ENCODE measurements around the gene TNFRSF14. TPM values are rescaled to one million over a fixed set of nuclear protein-coding genes. Genes with fewer than 3 reads are reported as not detected.

The TNFRSF14 gene
- total RNA-seq, 4 donors from 2014 or later, result 64.9 to 105 (median 91.1) TPM

DNA sequence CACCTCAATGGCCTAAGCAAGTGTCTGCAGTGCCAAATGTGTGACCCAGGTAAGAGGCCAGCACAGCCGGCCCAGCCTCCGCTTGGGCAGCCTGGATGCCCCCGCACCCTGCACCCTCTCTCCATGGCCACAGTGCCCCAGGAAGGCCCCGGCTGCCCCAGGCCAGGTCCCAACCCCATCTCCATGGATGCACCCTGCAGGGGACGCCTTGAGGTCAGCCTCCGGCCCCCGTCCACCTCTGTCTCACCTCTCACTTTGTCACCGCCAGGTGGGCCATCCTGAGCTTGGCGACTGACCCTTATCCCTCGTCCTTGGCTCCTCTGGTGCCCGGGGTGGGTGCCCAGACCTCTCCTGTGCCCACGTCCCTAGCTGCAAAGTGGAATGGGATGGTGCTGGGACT lies 2.2 kb downstream of the TNFRSF14 start:
- DNase-seq (ENCODE audit: low spot score in 2 of 2), result no peak
- Histone ChIP-seq H3K27me3 (no peaks in the 10 kb centered on the region), H3K9me3 (no peaks in the 10 kb centered on the region), H3K27ac (no peak overlapping the region), H3K4me3 (no peak overlapping the region), H3K4me1 (peaks cover 0 to 44% (median 25%) of the 10 kb centered on the region in 4 donors), H3K36me3 (peaks cover 0 to 58% (median 3%) of the 10 kb centered on the region in 3 donors)
- no peak for TF ChIP-seq POLR2A (IDR thresholded peaks at IDR 0.05)
- TF ChIP-seq, protein P1, sequence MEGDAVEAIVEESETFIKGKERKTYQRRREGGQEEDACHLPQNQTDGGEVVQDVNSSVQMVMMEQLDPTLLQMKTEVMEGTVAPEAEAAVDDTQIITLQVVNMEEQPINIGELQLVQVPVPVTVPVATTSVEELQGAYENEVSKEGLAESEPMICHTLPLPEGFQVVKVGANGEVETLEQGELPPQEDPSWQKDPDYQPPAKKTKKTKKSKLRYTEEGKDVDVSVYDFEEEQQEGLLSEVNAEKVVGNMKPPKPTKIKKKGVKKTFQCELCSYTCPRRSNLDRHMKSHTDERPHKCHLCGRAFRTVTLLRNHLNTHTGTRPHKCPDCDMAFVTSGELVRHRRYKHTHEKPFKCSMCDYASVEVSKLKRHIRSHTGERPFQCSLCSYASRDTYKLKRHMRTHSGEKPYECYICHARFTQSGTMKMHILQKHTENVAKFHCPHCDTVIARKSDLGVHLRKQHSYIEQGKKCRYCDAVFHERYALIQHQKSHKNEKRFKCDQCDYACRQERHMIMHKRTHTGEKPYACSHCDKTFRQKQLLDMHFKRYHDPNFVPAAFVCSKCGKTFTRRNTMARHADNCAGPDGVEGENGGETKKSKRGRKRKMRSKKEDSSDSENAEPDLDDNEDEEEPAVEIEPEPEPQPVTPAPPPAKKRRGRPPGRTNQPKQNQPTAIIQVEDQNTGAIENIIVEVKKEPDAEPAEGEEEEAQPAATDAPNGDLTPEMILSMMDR (IDR thresholded peaks at IDR 0.05), result no peak
- no peak for TF ChIP-seq EP300 (IDR thresholded peaks at IDR 0.05)
- 91% methylated on average over 10 to 11 of the region's 12 CpGs for WGBS, 2 donors

DNA sequence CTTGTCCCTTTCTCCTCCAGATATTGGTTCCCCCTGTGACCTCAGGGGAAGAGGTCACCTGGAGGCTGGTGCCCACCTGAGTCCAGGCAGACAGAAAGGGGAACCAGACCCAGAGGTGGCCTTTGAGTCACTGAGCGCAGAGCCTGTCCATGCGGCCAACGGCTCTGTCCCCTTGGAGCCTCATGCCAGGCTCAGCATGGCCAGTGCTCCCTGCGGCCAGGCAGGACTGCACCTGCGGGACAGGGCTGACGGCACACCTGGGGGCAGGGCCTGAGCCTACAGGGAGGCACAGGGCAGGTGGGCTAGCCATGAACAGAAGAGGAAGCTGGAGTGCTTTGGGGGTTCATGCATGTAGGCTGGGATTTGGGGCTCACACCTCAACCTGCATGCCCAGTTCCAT lies 2.7 kb downstream of the TNFRSF14 start:
- Histone ChIP-seq H3K27me3 (no peaks in the 10 kb centered on the region), H3K36me3 (peaks cover 0 to 63% (median 3%) of the 10 kb centered on the region in 3 donors), H3K4me3 (no peak overlapping the region), H3K4me1 (peaks cover 0 to 44% (median 25%) of the 10 kb centered on the region in 4 donors), H3K9me3 (no peaks in the 10 kb centered on the region), H3K27ac (no peak overlapping the region)
- TF ChIP-seq EP300 (IDR thresholded peaks at IDR 0.05) (no peak), POLR2A (IDR thresholded peaks at IDR 0.05) (no peak)
- TF ChIP-seq, protein P1 (IDR thresholded peaks at IDR 0.05), result no peak
- no peak for DNase-seq (ENCODE audit: low spot score in 2 of 2)
- 90 to 100% methylated on average over 2 to 6 of the region's 6 CpGs for WGBS, 2 donors

DNA sequence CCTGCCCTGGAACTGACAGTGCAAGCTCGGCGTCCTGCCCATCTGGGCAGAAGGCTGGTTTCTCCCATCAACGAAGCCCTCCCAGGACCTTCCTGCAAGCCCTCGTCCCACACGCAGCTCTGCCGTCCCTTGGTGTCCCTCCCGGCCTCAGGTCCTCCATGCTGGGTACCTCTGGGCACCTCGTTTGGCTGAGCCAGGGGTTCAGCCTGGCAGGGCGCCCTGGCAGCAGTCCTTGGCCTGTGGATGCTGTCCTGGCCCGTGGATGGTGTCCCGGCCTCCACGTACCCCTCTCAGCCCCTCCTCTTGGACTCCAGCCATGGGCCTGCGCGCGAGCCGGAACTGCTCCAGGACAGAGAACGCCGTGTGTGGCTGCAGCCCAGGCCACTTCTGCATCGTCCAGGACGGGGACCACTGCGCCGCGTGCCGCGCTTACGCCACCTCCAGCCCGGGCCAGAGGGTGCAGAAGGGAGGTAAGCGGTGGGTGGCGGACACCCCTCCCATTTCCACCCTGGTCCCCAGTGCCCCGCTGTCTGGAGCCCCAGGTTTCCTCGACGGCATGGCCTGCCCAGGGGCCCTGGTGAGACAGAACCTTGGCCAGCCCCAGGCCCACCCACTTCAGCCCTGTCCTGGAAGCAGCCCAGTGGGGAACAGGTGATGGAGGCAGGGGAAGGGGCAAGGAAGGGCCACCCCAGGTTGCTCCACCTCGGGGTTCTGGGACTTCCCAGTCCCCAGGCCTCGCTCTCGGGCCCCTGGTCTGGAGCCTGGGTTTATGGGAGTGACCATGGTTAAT lies 3.5 kb downstream of the TNFRSF14 start:
- WGBS, 2 donors, result 73 to 77% methylated on average over 32 to 35 of the region's 35 CpGs
- Histone ChIP-seq H3K9me3 (no peaks in the 10 kb centered on the region), H3K4me1 (peaks cover 0 to 41% (median 23%) of the 10 kb centered on the region in 4 donors), H3K27ac (no peak overlapping the region), H3K27me3 (no peaks in the 10 kb centered on the region), H3K36me3 (peaks cover 0 to 66% (median 3%) of the 10 kb centered on the region in 3 donors), H3K4me3 (no peak overlapping the region)
- DNase-seq (ENCODE audit: low spot score in 2 of 2), result no peak
- TF ChIP-seq EP300 (IDR thresholded peaks at IDR 0.05) (no peak), POLR2A (IDR thresholded peaks at IDR 0.05) (no peak)
- TF ChIP-seq, protein P1 (IDR thresholded peaks at IDR 0.05), result no peak

DNA sequence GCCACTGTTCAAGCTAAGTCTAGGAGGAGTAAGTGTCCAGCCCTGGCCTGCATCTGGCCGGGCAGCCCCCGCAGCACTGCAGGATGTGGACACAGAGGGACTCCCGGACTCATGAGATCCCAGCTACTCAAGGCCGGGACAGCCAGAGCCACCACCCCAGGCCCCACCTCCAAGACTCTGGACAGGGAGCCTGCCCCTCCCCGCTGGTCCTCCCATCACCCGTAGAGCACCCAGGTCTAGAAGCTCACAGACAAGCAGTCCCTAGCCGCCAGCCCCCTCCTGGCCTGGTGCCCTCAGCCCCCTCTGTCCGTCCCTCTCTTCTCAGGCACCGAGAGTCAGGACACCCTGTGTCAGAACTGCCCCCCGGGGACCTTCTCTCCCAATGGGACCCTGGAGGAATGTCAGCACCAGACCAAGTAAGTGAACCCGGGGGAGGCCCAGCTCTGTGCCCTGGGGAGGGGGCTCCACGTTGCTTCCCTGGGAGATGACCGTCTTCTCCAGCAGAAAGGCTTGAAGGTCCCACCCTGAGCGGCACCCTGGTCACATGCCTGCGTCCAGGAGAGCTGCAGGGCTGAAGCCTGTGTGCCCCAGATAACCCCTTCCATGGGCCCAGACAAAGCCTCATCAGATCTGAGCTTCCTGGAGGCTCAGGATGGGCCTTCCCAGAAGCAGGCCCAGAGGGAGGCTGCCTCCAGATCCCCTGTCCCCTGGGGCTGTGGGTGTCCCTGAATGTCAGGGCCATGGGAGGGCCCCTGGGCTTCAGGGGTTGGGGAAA lies 4.3 kb downstream of the TNFRSF14 start:
- no peaks in the 10 kb centered on the region for H3K27me3 ChIP-seq
- H3K4me1 ChIP-seq, result peaks cover 0 to 33% (median 16%) of the 10 kb centered on the region in 4 donors
- H3K4me3 ChIP-seq, result no peak overlapping the region
- WGBS, 2 donors, result 77 to 80% methylated on average over 9 to 14 of the region's 15 CpGs
- no peak for TF ChIP-seq POLR2A (IDR thresholded peaks at IDR 0.05)
- TF ChIP-seq EP300 (IDR thresholded peaks at IDR 0.05), result no peak
- TF ChIP-seq, protein P1 (IDR thresholded peaks at IDR 0.05), result no peak
- peaks cover 0 to 66% (median 3%) of the 10 kb centered on the region in 3 donors for H3K36me3 ChIP-seq
- no peak for DNase-seq (ENCODE audit: low spot score in 2 of 2)
- H3K9me3 ChIP-seq, result no peaks in the 10 kb centered on the region
- no peak overlapping the region for H3K27ac ChIP-seq

DNA sequence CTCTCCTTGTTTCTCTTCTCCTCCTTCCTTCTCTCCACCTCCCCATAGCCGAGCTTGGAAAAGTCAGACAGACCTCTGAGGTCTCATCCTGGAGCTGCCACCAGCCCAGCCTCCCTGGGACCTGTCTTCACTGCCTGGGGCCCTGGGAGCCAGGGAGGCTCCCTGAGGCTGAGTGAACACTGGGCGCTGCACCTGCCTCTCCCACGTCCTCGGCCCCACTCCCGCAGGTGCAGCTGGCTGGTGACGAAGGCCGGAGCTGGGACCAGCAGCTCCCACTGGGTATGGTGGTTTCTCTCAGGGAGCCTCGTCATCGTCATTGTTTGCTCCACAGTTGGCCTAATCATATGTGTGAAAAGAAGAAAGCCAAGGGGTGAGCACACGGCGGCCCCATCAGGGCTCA lies 5.3 kb downstream of the TNFRSF14 start:
- Histone ChIP-seq H3K36me3 (peaks cover 0 to 66% (median 3%) of the 10 kb centered on the region in 3 donors), H3K27me3 (no peaks in the 10 kb centered on the region), H3K9me3 (no peaks in the 10 kb centered on the region), H3K4me1 (peaks cover 0 to 28% (median 13%) of the 10 kb centered on the region in 4 donors), H3K27ac (no peak overlapping the region), H3K4me3 (no peak overlapping the region)
- WGBS, 2 donors, result 81 to 86% methylated on average over 11 of the region's 11 CpGs
- DNase-seq (ENCODE audit: low spot score in 2 of 2), result no peak
- no peak for TF ChIP-seq EP300 (IDR thresholded peaks at IDR 0.05)
- no peak for TF ChIP-seq POLR2A (IDR thresholded peaks at IDR 0.05)
- TF ChIP-seq, protein P1 (IDR thresholded peaks at IDR 0.05), result no peak
